Adipose tissue (tissue), 3 donors: ENCODE data around the gene KRTAP19-8. TPM values are rescaled to one million over a fixed set of nuclear protein-coding genes. Genes with fewer than 3 reads are reported as not detected.

Experiments
- H3K27ac ChIP-seq: one replicate; pipeline ENCODE4 v1.5.1; 2013; ENCODE audit warnings: low read depth, low read length
- WGBS, 3 donors: extraction: QIAGEN DNeasy Blood & Tissue Kit; methylation state at CpG; one replicate each; pipeline ENCODE4 v1.1.7; 2013; 5-methylcytosine and 5-hydroxymethylcytosine counted together
- polyA plus RNA-seq, 3 donors: library from polyadenylated mRNA; stranded (reverse); fragments of 200-250 nt; gene quantifications; one replicate each; pipeline ENCODE4 v1.2.3, GENCODE V29; 2013
- donor health status: healthy with polysubstance abuse.
- donor health status: Bipolar disorder and iron deficiency.
- donor health status: healthy.

Gene KRTAP19-8
- polyA plus RNA-seq = not detected

DNA sequence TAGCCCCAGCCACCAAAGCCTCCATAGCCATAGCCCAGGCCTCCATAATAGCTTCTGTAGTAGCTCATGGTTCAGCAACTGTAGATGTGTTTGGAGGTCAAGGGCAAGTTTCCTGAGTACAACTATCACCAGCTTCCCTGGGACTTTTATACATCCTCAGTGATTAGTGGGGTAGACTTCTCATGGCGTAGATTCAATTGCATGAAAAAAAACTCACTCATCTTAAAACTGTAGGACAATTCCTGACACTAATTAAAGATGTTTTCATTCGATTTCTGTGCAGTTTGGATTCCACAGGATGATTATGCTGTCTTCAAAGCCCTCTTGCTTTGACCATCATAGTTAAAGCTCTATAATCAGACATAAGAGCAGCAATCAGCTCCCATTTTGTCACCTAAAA, at the start of gene KRTAP19-8:
Gene KRTAP19-8, minus strand, starts transcription at position 101 of the 400 bp plus-strand sequence. Its CDS starts 33 bp downstream, at position 68.
- WGBS, 3 donors = 52 to 75% (median 65%) methylated on average over 2 of the region's 2 CpGs
- H3K27ac ChIP-seq = no peak within 1 kb of the TSS

GRCh38 chr21:31087639-31088473, 49.6 kb upstream of the KRTAP19-8 start:
- 71 to 78% (median 76%) methylated on average over 31 to 34 of the region's 34 CpGs for WGBS, 3 donors
- H3K27ac ChIP-seq = no peak overlapping the region

GRCh38 chr21:31084689-31085088, 46.4 kb upstream of the KRTAP19-8 start:
- WGBS, 3 donors = 44 to 76% (median 72%) methylated on average over 6 of the region's 6 CpGs
- no peak overlapping the region for H3K27ac ChIP-seq

- H3K27ac ChIP-seq = no peak overlapping the region
- WGBS, 3 donors = 48 to 51% (median 49%) methylated on average over 4 of the region's 4 CpGs
Observed at GRCh38 chr21:31078796-31079195, 40.5 kb upstream of the KRTAP19-8 start.

GRCh38 chr21:31078216-31078615, 39.9 kb upstream of the KRTAP19-8 start:
- WGBS, 3 donors = 70 to 95% (median 90%) methylated on average over 4 of the region's 4 CpGs

DNA sequence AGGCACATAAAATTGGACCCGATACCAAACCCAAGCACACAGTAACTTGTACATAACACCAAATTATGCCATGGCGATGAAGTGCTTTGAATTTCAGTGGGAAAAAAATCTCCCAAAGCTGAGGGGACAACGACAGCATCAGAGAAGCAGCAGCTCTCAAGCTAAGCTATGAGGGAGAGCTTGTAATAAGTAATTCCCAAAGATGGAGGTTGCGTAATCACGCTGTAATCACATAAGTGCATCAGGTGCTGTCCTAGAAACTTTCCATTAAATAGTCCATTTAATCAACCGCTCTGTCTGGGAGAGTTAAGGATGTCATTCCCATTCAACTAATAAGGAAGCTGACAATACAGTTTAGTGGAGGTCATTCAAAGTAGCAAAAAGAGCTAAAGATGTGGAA, 37.6 kb upstream of the KRTAP19-8 start:
- no peak overlapping the region for H3K27ac ChIP-seq
- 86 to 91% (median 89%) methylated on average over 6 of the region's 6 CpGs for WGBS, 3 donors

More at GRCh38 chr21:31078216-31078615, 39.9 kb upstream of the KRTAP19-8 start:
- H3K27ac ChIP-seq = no peak overlapping the region

- WGBS, 3 donors = 42 to 49% (median 44%) methylated on average over 4 of the region's 4 CpGs
- no peak overlapping the region for H3K27ac ChIP-seq
Observed at GRCh38 chr21:31072533-31072932, 34.3 kb upstream of the KRTAP19-8 start.

- 48 to 85% (median 83%) methylated on average over 3 of the region's 3 CpGs for WGBS, 3 donors
- H3K27ac ChIP-seq = no peak overlapping the region
Observed at GRCh38 chr21:31064803-31065202, 26.5 kb upstream of the KRTAP19-8 start.

GRCh38 chr21:31052489-31053142, 14.3 kb upstream of the KRTAP19-8 start:
- H3K27ac ChIP-seq = no peak overlapping the region
- WGBS, 3 donors = 74 to 90% (median 85%) methylated on average over 5 of the region's 5 CpGs

DNA sequence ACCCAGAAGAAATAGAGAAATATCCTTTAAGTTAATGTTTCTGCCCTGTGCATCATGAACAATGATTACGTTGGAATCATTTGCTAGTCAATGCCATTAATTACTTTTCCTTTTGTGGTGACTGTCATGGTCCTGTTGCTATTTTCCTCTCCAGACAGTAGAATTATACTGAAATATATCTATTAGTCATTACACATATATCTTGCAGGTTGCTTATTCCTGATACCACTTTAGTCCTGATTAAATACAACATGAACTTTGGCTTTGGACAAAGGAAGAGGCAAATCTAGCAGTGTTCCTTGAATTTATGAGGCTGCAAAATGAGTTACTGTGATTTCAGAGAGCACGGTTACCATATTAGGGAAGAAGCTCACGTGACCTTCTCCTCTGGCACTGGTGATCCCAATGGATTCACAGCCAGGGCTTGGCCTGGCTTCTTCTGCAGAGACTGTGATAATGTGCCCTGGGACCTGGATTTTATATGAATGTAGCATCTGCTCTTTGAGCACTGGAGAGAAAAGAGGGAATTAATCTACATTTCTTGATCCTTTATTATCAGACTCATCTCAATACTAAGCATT, 12.4 kb upstream of the KRTAP19-8 start:
- no peak overlapping the region for H3K27ac ChIP-seq
- 78 to 86% (median 78%) methylated on average over 3 of the region's 3 CpGs for WGBS, 3 donors

GRCh38 chr21:31045841-31046240, 7.6 kb upstream of the KRTAP19-8 start:
- no peak overlapping the region for H3K27ac ChIP-seq
- WGBS, 3 donors = 59 to 74% (median 68%) methylated on average over 3 of the region's 3 CpGs

DNA sequence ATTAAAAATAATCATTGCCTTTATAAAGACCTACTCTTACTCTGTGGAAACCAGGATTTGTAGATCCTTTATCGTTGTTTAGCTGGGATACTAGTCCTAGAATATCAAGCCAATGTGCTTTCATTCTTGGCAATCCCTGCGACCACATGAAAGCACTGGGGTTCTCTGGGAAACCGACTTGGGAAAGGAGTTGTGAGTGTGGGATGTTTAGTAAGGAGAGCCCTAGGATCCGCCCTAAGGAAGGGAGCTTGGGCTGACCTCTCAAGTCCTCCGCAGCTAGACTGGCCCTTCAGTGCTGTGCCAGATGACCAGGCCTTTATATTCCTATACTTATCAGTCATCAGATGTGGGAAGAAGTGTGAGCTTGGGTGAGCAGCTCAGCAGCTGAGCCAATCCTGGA, 5.2 kb upstream of the KRTAP19-8 start:
- H3K27ac ChIP-seq = no peak overlapping the region
- 59 to 77% (median 70%) methylated on average over 5 of the region's 5 CpGs for WGBS, 3 donors

DNA sequence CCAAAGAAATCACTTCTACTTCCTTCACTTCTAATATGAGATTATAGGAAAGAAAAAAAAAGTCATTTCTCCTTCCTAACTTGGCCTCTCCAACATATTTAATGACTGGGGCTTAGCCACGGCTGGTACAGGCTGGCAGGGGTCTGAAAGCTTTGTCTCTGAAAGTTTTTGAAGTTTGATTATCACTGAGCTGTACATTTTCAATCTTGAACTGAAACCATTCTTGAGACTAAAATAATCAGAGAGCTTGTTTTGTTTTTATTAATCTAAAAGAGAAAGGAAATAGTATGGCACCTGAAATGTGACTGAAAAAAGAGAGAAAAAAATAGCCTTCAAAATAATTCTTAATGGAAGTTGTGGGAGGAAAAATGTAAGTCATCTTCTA, 3.8 kb upstream of the KRTAP19-8 start:
- 64 to 71% (median 68%) methylated on average over 1 of the region's 1 CpG for WGBS, 3 donors
- H3K27ac ChIP-seq = no peak overlapping the region

DNA sequence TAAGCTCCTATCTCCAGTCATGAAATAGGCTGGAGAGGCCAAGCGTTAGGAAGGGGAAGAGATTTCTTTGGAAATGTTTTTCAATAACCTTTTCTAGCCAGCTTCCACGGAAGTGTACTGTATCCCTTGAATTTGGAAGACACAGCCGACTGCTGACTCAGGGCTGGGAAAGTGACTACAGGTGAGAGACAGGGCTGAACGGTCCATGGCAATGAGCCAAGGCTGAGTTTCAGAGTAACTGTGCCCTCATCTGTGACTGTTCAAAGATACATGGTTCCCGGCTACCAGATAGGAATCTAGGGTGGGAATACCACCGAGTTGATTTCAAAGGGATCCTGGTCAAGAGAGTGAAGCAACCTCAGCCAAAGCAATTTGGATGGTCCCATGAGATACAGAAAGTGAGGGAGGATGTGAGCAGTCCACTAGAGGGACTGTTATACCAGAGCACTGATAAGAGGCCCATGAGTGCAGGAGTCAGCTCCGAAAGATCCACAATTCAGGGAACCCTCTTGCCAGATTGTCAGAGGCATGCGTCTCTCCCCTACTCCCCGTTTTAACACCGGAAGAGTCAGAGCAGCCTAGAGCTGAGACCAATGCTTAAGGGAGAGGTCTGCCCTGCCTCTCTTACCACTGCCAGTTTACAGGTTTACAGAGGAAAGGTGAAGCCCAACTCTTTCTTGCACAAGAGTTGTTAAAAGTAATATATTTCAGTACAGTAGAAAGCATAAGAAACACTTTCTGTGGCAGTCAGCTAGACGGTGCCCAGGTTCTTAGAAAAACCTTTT, 3.2 kb upstream of the KRTAP19-8 start:
- WGBS, 3 donors = 65 to 73% (median 66%) methylated on average over 11 of the region's 11 CpGs
- no peak overlapping the region for H3K27ac ChIP-seq

GRCh38 chr21:31034378-31034777, 3.9 kb downstream of the KRTAP19-8 start:
- H3K27ac ChIP-seq = no peak overlapping the region

DNA sequence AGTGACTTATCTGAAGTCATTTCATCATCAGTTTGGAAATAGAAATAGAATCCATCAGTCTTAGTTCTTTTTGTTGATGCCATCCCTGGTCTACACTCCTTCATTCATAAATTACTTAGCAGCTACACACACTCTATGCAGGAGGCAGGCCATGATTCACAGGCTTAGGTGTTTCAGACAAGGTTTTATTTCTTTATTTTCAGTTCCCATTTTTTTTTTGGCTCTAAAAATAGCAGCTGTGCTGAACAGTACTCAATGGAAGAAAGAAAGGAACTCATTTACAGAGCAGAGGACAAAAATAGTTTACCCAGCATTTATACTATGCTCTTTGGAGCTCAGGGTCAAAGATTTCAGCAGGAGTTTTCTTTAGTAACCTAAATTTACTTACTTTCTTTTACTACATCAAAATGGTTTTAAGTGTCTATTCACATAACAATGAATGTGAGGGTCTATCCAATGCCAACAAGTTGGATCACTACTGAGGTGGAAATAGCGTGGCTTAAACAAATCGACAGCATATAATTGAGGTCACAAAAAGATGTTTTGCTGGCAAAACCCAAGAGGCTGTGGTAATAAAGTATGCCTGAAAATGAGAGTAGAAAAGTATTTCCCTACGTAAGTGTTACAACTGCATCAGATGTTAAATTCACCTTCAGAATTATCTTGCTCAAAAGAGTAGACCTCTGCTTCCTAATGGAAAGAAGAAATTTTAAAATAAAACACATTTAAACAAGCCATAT, 7.7 kb downstream of the KRTAP19-8 start:
- no peak overlapping the region for H3K27ac ChIP-seq
- 74 to 88% (median 75%) methylated on average over 3 of the region's 3 CpGs for WGBS, 3 donors

GRCh38 chr21:31023680-31024079, 14.6 kb downstream of the KRTAP19-8 start:
- whole genome bisulfite sequencing, 3 donors = 50 to 85% (median 51%) methylated on average over 3 of the region's 3 CpGs
- no peak overlapping the region for H3K27ac ChIP-seq

DNA sequence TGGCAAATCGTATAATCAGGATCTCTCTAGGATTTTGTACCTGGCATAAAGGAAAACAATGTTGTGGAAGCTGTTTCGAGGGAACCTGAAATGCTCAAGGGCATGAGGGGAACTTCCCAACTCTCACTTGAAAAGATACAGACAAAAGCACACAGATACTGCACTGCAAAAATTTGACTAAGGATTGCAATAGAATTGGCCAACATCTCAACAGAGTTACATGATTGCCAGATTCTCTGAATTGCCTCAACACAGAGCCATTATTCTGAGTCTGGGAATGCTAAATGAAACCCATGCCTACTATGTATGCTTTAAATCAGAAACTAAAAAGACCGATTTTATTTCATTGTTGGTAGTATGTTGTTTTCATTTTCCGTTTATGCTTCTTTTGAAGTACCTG, 16.0 kb downstream of the KRTAP19-8 start:
- WGBS, 3 donors = 64 to 68% (median 67%) methylated on average over 4 of the region's 4 CpGs

More for the DNA sequence above, 16.0 kb downstream of the KRTAP19-8 start:
- H3K27ac ChIP-seq = no peak overlapping the region
